MCF 10A (cell line): ENCODE results near the gene PPM1J. TPM values are rescaled to one million over a fixed set of nuclear protein-coding genes. Genes with fewer than 3 reads are reported as not detected.

Experiments
- BruUV-seq: library from RNA; stranded (reverse); fragments of 400-500 nt; replicated peaks from 2 replicates; lab custom pipeline; 2021; lab: Mats Ljungman, UMichigan
- CTCF ChIA-PET: fragments of 300-600 bp; sonication (Branson Sonifier 250); formaldehyde crosslinking; extraction: SDS; loops from one replicate; lab custom pipeline; 2021; ENCODE audit warnings: antibody characterized with exemption, inconsistent platforms; lab: Yijun Ruan, JAX
- POLR2A ChIA-PET: fragments of 300-600, 350-650 bp; sonication (Branson Sonifier 250); formaldehyde crosslinking; extraction: SDS; loops from one replicate; lab custom pipeline; 2020; ENCODE audit warnings: antibody characterized with exemption, inconsistent platforms; lab: Yijun Ruan, JAX
- DNase-seq: peaks from one replicate; pipeline ENCODE4 v3.0.0-alpha.2; 2018; ENCODE audit not compliant: unreplicated experiment
- H3K27ac Mint-ChIP-seq: one replicate; pipeline ENCODE4 v1.8.0; 2022; ENCODE audit warnings: mild to moderate bottlenecking, low read depth, mixed read lengths; ENCODE audit not compliant: unreplicated experiment
- H3K27me3 Mint-ChIP-seq: one replicate; pipeline ENCODE4 v1.8.0; 2022; ENCODE audit warnings: mixed read lengths; ENCODE audit not compliant: insufficient read depth, unreplicated experiment
- H3K36me3 Mint-ChIP-seq: one replicate; pipeline ENCODE4 v1.8.0; 2022; ENCODE audit warnings: mild to moderate bottlenecking, moderate library complexity, mixed read lengths; ENCODE audit not compliant: insufficient read depth, unreplicated experiment
- H3K4me1 Mint-ChIP-seq: one replicate; pipeline ENCODE4 v1.8.0; 2022; ENCODE audit warnings: mixed read lengths; ENCODE audit not compliant: insufficient read depth, unreplicated experiment
- H3K4me3 Mint-ChIP-seq: one replicate; pipeline ENCODE4 v1.8.0; 2022; ENCODE audit warnings: mild to moderate bottlenecking, moderate library complexity, mixed read lengths; ENCODE audit not compliant: unreplicated experiment
- H3K9me3 Mint-ChIP-seq: one replicate; pipeline ENCODE4 v1.8.0; 2022; ENCODE audit warnings: mixed read lengths; ENCODE audit not compliant: unreplicated experiment
- CTCF ChIP-seq: fragments of 200-600 bp; IDR thresholded peaks from one replicate; pipeline ENCODE4 v1.8.0; 2022; ENCODE audit warnings: antibody characterized with exemption, mild to moderate bottlenecking; ENCODE audit not compliant: unreplicated experiment
- intact Hi-C: fragments of 100-400 bp; cut with micrococcal nuclease; formaldehyde crosslinking; loops from 2 replicates; pipeline ENCODE4 v1.14.1; 2022
- total RNA-seq: library from RNA; stranded (reverse); gene quantifications from 2 replicates; pipeline ENCODE4 v1.2.3, GENCODE V29; 2022

PPM1J gene
- total RNA-seq, 1 experiment from 2014 or later = 1.5 TPM

- ChIA-PET CTCF (interaction anchor here (1.1 to 1.6 kb wide), 2 partner anchors 12 to 311 kb away, joined by 3 to 5 read pairs; no protein-coding TSS in a partner anchor), POLR2A (interaction anchor here (1.0 to 7.7 kb wide), 5 partner anchors 8 to 306 kb away, joined by 3 to 75 read pairs (median 38); partner anchors contain the start of genes CAPZA1, CTTNBP2NL, MOV10 and ST7L)
- H3K27me3 Mint-ChIP-seq = no peaks in the 10 kb centered on the region
- peak overlapping the region; percentile 54 for H3K27ac Mint-ChIP-seq
- DNase-seq = no peak
- TF ChIP-seq CTCF = no peak
- intact Hi-C loops = no loop called here
- H3K4me1 Mint-ChIP-seq = peaks cover 59% of the 10 kb centered on the region
- H3K36me3 Mint-ChIP-seq = peaks cover 53% of the 10 kb centered on the region
- H3K9me3 Mint-ChIP-seq = no peaks in the 10 kb centered on the region
- peak overlapping the region; percentile 14 for H3K4me3 Mint-ChIP-seq
- BruUV-seq = TSS peak; percentile 54
Observed at GRCh38 chr1:112701227-112702066, 13.7 kb downstream of the PPM1J start.

- Mint-ChIP-seq H3K36me3 (peaks cover 60% of the 10 kb centered on the region), H3K9me3 (no peaks in the 10 kb centered on the region), H3K27me3 (no peaks in the 10 kb centered on the region), H3K4me3 (peak overlapping the region; percentile 14), H3K27ac (peak overlapping the region; percentile 54), H3K4me1 (peaks cover 57% of the 10 kb centered on the region)
- no TSS peak for BruUV-seq
- peak; percentile 92 for DNase-seq
- ChIA-PET CTCF (interaction anchor here (0.9 to 1.6 kb wide), 4 partner anchors 9 to 310 kb away, joined by 3 to 5 read pairs (median 4); no protein-coding TSS in a partner anchor), POLR2A (interaction anchor here (1.0 to 7.7 kb wide), 6 partner anchors 9 to 305 kb away, joined by 3 to 75 read pairs (median 16); partner anchors contain the start of genes CAPZA1, CTTNBP2NL, MOV10 and ST7L)
- TF ChIP-seq CTCF = no peak
- intact Hi-C loops = no loop called here
Observed at GRCh38 chr1:112700290-112701226, 14.6 kb downstream of the PPM1J start.

GRCh38 chr1:112699425-112700144 lies 15.5 kb downstream of the PPM1J start:
- no peaks in the 10 kb centered on the region for H3K27me3 Mint-ChIP-seq
- H3K9me3 Mint-ChIP-seq = no peaks in the 10 kb centered on the region
- H3K27ac Mint-ChIP-seq = peak overlapping the region; percentile 54
- DNase-seq = no peak
- POLR2A ChIA-PET = interaction anchor here (1.1 to 7.7 kb wide), 4 partner anchors 12 to 81 kb away, joined by 3 to 75 read pairs (median 15); partner anchors contain the start of genes CAPZA1, MOV10 and ST7L
- H3K4me1 Mint-ChIP-seq = peaks cover 48% of the 10 kb centered on the region
- intact Hi-C loops = no loop called here
- CTCF ChIA-PET = interaction anchor here (0.6 to 1.1 kb wide), 7 partner anchors 10 to 376 kb away, joined by 3 to 4 read pairs (median 3); partner anchors contain the start of gene PPM1J
- no peak overlapping the region for H3K4me3 Mint-ChIP-seq
- peaks cover 61% of the 10 kb centered on the region for H3K36me3 Mint-ChIP-seq
- no peak for TF ChIP-seq CTCF
- BruUV-seq = no TSS peak
